ENCODE data around the gene ATG13.
"Not testable (repeated sequence)": the region's sequence is repeated elsewhere in the genome, so short reads cannot be mapped to it uniquely, and the experiment has no call there.

The ATG13 gene

DNA sequence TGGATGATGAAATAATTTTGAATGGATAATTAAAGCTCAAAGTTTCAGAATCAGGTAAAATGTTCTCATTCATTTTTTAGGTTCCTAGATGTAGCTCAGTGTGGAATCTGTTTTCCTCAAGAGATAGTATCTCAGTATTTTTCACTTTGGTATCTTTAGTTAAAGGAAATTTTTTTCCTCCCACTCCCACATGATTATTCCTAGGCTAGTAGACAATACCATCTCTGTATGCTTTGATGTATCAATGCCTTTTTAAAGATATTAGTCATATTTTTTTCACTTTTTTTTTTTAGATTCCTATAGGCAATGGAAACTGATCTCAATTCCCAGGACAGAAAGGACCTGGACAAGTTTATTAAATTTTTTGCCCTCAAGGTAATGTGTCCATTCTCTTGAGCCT lies 26.6 kb downstream of the ATG13 start:
- no peak for DNase-seq (ENCODE audit: low read depth)

DNA sequence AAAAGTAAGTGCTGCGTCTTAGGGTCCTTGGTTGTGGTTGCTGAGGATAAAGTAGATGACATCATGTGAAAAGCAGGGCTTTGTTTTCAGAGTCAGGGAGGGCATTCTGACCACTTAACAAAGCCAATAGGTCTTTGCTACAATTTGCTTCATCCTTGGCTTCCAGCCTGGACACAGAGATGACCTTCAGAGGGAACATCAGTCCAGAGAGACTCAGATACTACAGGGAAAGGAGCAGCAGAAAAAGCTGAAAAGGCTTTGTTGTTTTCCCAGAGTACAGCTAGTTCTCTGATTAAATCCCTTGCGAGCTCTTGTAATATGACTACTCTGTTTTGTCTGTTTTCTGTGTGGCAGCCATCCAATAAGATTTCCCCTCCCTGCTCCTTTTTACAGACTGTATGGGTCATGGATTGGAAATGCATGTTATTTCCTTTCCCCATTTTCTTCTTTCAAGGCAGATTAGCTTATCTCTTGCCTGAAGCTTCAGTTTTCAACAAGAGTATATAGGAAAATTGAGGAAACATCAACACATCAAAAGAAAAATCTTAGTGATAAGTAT lies 31.9 kb downstream of the ATG13 start:
- no peak for DNase-seq (ENCODE audit: low read depth)

DNA sequence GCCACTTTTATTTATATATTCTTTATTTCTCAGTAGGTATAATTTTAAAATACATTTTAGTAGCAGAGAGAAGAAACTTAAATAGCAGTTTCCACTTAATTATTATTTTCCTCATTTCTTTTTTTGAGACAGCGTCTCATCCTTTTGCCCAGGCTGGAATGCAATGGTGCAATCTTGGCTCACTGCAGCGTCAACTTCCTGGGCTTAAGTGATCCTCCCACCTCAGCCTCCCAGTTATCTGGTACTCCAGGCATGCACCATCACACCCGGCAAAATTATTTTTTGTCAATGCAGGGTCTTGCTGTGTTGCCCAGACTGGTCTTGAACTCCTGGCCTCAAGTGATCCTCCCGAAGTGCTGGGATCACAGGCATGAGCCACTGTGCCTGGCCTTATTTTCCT lies 38.3 kb downstream of the ATG13 start:
- DNase-seq (ENCODE audit: low read depth), result no peak

DNA sequence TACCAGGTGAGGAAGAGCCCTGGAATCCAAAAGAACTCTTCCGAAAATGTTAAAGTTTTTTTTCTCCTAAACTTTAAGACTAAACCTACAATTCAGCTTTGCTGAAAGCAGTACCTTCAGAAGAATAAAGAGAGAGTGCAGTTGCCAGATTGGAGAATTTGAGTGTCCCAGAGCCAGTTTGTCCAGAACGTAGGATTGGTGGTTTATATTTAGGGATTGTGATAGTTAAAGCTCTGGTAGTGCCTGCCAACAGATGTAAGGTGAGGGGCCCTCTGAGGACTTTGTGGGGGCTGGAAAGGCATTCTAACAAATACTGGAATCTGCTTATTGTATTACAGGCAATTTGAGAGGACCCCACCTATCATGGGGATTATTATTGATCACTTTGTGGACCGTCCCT lies 39.8 kb downstream of the ATG13 start:
- DNase-seq (ENCODE audit: low read depth), result no peak

DNA sequence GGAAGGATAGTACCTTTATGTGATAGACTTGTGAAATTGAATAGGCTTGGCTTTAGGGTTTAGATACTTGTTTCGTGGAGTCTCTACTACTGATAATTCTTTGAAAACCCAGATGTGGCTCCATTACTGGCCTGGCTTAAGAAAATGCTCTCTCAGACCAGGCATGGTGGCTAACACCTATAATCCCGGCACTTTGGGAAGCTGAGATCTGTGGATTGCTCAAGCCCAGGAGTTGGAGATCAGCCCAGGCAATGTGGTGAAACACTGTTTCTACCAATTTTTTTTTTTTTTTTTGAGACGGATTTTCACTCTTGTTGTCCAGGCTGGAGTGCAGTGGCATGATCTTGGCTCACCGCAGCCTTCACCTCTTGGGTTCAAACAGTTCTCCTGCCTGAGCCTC lies 40.9 kb downstream of the ATG13 start:
- no peak for DNase-seq (ENCODE audit: low read depth)

DNA sequence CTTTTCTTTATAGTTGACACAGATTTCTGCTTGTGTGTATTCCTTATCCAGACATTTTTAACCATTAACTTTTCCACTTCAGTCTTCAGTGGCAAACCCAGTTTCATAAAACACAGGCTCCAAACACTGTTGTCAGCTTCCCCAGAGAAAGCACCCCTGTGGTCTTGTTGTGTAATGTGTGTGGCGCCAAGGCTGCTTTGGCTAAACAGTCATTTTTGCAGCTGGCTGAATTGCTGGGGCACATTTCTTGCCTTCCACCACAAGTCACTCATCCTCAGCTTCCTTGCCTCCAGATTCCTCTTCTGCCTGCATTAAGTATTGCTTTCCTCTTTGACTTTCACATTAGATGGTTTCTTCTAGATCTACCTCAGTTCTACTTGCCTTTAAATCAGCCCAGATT lies 42.6 kb downstream of the ATG13 start:
- DNase-seq (ENCODE audit: low read depth), result no peak

DNA sequence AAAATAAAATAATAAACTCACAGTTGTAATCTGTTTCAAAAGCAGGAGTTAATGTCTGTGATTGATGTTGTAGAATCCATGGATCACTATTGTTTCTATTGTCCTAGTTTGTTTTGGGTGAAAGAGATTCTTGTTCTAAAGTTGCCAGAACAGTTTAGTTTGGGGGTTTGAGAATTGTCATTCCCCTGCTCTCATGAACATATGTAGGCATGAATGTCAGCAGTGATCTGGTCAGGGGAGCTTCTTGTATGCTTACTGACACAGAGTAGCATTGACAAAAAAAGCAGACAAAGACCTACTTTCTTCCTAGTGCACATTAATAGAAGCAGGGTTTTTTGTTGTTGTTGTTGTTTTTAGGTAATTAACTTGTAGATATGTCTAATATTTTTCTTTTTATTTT lies 44.5 kb downstream of the ATG13 start:
- no peak for DNase-seq (ENCODE audit: low read depth)

DNA sequence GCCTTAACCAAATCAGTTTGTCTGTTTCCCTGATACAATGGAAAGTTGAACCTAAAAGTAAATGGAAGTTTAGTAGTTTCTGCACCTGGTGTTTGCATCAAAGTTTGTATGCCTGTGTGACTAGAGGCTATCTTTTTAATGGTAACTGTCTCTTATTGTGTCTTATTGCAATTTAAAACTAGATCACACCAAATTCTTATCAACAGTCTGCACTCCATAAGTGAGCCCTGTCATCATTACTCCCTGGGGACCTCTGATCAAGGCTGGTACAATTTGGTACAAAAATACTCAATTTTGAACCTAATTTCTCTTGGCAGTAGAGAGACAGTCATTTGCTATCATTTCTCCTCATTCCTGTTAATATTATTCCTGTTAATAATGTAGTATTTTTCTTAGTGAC lies 45.0 kb downstream of the ATG13 start:
- no peak for DNase-seq (ENCODE audit: low read depth)

DNA sequence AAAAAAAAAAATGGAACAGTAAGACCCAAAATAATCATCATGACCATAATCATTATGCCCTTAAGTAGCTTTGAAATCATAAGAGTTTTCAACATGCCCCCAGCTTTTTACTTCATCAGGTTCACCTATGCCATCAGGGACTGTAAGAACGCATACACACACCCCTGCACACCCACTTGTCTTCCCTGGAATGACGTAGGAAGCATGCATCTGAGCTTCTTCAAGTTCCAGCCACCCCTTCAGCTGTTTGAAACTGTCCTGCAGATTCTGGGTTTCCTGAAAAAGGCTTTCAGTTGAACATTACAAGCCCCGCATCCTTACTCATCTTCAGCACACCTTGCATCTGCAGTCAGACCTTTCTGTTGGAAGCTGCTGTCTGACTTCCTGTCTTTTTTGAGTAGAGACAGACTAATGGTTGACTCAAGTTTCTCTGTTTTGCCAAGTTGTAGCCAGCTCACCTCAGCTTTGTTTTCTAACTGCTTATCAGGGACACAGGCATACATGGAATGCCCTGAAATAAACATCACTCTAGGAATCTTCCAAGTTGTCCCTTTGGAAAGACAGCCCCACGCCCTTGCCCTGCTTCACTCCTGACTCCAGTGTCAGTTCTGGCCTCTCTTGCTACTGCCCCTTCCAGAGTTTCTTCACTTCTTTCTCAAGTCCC lies 46.1 kb downstream of the ATG13 start:
- DNase-seq (ENCODE audit: low read depth), result no peak

DNA sequence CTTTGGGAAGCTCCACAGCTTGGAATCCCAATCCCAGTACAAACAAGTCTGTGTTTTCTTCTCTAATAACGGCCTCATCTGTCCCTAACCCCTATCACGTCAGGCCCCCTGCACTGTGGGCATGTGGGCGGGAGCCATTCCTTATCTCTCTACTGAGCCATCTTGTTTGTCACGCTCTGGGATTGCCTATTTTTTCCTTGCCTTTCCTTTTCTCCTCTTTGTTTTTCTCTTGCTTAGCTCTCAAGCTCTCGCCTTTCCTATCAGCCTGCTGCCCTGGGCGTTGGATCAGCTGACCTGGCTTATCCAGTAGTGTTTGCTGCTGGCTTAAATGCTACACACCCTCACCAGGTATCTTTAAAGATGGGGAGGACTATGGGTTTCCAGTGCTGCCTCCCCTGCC lies 47.3 kb downstream of the ATG13 start:
- DNase-seq (ENCODE audit: low read depth), result no peak

DNA sequence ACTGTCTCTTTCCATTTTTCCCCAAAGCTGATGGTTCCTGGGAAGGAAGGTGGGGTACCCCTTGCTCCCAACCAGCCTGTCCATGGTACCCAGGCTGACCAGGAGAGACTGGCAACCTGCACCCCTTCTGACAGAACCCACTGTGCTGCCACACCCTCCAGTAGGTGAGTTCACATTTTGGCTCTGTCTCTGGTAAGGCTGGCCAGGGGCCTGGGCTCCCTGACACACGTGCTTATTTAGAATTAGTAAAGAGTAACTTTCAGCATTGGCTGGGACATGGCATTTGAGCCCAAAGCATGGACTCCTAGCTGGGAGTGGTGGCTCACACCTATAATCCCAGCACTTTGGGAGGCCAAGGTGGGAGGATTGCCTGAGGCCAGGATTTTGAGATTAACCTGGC lies 48.0 kb downstream of the ATG13 start:
- no peak for DNase-seq (ENCODE audit: low read depth)

DNA sequence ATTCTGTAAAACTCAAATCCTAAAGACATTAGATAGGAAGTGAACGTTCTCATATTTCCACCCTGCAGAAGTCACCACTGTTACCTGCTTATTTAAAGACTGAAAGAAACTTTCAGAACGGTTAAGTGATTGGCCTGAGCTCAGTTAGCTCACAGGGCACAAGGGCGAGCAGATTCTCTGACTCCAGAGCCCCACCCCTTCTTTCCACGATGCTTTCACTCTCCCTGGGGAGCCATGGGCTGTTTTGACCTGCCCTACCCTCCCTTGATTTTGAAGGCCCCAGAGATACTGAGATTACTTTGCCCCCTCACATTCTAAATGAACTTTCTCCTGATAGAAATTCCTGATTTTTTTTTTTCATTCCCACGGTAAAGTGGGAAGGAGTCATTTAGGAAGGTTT lies 49.2 kb downstream of the ATG13 start:
- DNase-seq (ENCODE audit: low read depth), result no peak

DNA sequence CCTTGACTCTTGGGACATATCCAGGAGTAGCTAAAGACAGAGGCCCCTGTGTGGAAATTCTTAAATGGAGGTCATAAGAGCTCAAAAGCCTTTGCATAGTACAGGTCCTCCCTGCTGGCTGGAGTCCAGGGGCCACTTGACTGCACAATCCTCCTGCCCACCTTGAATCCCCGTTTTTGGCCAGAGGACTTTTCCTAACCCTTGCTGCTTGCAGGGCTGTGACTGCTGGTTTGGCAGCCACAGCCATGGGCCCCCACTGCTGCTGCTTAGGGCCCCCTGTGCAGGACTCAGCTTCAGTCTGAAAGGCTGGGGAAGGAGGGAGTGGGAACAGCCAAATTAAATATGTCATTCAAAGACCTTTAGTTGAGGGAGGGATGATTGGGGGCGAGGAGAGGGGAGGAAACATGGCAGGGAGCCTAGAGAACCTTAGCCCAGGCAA lies 49.7 kb downstream of the ATG13 start:
- DNase-seq (ENCODE audit: low read depth), result no peak

DNA sequence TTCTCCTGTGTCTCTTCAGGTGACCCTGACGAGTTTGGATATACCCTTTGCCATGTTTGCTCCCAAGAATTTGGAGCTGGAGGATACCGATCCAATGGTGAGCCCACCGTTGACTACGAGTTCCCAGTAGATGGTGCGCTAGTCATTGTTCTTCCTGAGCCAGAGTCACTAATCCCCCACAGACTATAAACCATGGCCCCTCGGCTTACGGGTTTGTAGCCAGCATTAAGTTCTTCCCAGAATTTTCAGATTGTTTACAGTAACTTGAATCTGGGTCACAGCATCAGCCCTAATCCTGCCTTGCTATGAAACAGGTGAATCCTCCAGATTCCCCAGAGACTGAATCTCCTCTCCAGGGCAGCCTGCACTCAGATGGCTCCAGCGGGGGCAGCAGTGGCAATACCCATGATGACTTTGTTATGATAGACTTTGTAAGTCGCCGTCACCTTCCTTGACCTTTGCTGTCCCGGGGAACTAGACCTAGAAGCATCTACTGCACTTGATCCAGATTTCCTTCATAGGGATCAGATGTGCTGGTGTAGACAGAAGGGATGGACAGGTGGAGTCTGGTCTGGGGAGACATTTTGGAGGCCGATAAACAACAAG lies 51.2 kb downstream of the ATG13 start:
- no peak for DNase-seq (ENCODE audit: low read depth)

DNA sequence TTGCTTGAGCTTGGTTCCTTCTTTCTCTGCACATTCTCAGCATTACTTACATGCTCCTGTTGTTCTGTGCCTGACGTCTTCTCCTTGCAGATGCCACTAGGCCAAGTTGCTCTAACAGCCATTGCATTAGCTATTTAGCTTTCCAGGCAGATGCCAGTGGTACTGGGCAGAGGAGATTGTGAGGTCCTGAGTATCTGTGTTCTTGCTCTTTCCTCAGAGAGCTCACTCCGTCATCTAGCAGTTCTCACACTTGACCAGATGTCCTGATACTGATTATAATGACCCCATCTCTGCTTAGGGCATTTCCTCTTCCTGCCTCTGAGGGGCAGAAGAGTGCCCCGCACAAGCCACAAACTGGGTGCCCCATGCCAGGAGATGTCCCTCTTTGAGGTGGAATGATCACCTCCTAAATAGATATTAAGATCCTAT lies 52.4 kb downstream of the ATG13 start:
- DNase-seq (ENCODE audit: low read depth), result no peak

DNA sequence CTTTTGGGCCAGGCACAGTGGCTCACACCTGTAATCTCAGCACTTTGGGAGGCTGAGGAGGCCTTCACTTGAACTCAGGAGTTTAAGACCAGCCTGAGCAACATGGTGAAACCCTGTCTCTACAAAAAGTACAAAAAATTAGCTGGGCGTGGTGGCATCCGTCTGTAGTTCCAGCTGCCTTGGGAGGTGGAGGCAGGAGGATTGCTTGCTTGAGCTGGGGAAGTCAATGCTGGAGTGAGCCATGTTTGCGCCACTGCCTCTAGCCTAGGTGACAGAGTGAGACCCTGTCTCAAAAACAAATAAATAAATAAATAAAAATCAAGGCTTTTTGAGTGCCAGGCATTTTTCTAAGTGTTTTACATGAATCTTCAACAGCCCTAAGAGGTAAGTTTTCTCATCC lies 53.2 kb downstream of the ATG13 start:
- not testable (repeated sequence) for DNase-seq (ENCODE audit: low read depth)

DNA sequence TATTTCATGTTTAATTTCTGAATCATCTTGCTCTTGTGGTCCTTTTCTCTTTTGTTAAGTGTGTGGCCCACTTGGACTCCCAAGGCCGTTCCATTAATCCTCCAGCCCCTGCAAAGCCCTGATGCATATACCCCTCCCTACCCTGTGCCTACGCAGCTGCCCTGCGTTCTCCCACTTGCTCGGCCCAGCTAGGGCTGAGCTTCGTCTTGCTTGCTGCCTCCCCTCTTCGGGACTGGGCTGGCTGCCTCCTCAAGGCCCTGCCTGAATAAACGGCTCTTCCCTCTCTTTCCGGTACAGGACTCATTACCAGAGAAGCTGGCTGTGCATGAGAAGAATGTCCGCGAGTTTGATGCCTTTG lies 54.6 kb downstream of the ATG13 start:
- DNase-seq (ENCODE audit: low read depth), result no peak

DNA sequence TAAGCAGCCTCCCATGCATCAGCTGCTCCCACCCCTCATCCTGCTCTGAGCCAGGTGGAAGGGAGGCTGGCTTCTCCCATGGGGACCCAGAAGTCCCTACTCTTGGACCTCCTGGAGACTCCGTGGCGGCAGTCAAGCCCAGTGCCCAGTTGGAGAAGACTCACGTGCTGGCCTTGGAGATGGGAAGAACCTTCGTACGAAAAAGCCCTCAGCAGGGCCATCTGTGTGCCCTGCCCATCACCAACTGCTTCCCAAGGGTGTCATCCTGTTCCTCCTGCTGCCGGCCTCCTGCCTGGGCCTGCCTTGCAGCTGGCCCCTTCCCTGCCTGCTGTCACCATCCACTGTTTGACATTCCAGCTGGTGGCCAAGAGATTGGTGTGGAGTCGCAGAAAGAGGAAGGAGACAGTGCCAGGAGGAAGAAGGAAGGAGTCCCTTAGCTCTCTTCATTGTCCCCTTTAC lies 55.1 kb downstream of the ATG13 start:
- DNase-seq (ENCODE audit: low read depth), result no peak

DNA sequence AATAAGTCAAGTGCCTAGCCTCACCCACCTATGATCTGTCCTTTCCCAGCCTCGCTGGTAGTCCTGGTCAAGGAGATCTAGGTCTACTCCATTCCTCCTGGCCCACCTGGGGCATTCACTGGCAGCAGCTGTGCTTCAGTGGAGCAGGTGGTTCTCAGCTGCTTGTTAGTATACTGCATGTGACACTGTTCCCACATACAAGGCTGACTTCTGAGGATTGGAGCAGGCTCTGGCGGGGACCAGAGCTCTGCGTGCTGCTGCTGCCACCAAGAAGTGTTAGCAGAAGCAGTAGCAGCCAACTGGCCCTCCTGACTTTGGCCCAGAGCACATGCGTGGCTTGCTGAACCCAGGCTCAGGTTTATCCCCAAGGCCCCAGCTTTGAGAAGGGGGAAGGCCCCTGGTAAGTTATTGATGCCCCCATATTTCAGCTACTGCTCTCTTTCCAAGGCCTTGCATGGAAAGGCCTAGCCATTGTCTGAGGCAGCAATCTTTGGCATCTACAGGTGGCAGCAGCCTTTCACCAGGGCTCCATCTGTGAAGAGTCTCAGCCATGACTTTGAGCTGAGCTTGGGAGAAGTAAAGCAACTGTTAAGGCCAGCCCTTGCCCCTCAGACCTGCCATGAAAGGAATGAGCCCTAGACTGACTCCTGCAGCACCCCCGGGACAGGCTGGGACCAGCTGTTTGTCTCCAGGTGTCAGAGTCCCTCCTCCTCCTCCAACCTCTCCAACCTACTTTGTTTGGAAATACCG lies 56.5 kb downstream of the ATG13 start:
- DNase-seq (ENCODE audit: low read depth), result no peak

DNA sequence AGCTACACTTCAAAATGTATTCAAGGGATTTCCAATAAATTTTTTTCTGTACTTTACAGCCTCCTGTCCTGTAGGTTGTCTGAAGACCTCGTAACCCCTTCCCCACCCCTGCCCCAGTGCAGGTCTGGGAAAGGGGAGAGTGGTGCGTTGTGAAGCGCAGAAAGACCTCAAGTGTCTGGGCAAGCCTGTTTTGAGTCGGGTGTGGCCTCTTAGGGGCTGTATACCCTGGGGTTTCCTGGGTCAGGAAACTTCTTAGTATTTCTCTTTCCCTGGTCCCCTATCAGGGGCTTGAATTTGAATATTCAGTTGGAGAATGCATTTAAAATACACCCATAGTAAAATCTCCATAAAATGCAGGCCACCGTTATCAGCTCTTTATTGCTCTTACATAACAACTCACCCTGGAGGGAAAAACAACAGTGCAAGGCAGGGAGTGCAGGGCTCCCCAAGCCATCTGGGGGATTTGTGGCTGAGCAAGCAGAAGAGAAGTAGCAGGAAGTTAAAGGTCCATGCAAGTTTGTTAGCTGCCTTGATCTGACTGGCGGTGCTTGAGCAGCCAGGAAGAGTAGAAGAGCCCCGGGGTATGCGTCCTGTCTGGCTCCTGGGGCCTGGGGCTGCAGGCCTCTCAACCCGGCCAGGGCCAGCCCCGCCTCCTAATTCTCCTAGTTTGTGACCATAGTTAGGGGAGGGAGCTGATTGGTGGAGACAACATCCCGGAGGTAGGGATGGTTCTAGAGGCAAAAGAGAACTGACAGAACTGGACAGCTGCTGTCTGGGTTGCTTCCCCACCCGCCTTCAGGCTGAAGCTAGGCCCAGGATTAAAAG lies 57.3 kb downstream of the ATG13 start:
- no peak for DNase-seq (ENCODE audit: low read depth)

DNA sequence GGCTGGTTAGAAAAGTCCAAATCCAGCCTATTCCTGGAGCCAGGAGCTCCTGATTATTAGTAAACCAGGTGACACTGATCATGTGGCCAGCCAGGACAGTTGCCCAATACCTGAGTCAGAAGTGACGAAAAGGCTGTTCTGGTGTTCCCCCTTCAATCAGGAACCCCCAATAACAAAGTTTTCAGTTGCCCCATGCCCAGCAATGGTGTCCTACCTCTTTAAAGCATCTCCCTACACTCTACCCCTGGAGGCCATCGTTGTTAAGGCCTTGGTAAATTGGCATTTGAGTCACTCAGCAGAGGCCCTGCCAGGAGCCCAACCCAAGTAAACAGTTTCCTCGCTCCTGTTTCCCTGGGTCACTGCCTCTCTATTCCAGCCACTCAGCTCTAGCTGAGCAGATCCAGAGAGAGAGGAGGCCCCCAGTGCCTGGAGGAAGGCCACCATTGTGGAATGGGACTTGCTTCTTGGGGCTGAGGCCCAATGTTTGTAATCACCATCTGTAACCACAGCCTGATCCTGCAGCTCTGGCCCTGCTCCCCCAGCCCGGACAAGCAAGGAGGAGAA lies 58.0 kb downstream of the ATG13 start:
- no peak for DNase-seq (ENCODE audit: low read depth)

DNA sequence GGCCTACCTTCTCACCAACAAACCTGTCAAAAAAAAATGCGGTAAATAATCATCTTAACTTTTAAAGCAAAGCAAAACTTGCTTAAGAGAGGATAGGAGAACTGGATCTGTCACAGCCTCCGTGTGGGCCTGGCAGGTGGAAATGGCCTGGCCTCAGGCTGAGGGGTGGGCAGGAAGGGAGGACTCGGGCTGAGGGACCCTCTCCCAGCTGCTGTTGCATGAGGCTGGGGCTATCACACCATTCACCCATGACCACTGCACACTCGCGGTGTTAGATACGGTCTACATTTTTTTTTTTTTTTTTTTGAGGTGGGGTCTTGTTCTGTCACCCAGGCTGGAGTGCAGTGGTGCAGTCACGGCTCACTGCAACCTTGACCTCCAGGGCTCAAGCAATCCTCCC lies 58.6 kb downstream of the ATG13 start:
- no peak for DNase-seq (ENCODE audit: low read depth)
